Regular cardiac myocyte (primary cell): Measurements from ENCODE around the gene HSPG2. TPM values are rescaled to one million over a fixed set of nuclear protein-coding genes. Genes with fewer than 3 reads are reported as not detected.

Source experiments
- total RNA-seq: library from RNA; depleted of rRNA; stranded (reverse); fragments of >200 nt; gene quantifications from 2 replicates; pipeline ENCODE4 v1.2.3, GENCODE V29; 2014

HSPG2 gene
- total RNA-seq: 158 and 164 TPM in 2 replicates

DNA sequence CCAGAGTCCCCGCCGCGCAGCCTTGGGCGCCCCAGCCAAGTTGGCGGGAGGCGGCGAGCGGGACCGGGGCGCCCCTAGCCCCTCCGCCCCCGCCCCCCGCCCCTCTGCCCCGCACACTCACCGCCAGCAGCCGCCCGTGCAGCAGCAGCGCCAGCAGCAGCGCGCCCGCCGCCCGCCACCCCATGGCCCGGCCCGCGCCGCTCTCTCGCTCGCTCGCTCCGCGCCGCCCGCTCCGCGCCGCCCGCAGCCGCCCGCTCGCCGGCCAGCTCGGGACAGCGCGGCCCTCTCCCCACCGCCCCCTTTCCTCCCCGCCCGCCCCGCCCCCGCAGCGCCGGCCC, at the start of gene HSPG2:
HSPG2 (minus strand) TSS at position 277 of the 338 bp plus-strand sequence; CDS start at position 184, 93 bp downstream.

DNA sequence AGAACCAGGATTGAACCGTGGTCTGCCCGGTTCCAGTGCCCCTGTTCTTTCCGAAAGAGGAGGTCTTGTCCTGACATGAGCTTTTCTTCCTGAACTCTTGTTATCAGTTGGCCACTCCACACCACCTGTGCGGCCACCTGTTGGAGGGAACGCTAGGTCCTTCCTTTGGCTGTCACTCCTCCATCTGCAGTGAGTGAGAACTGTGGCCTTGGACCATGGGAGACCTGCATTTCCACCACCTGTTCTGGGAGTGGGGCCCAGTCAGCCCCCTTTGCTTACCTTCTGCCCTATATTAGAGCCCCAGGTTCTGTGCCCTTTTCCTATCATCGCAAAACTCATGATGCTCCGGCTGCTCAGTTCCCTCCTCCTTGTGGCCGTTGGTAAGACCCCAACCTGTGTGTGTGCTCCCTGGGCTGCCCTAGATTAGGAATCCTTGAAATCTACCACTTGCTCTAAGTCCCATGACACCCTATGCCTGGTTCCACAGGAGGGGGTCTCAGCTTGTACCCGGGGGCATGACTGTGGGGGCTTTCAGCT, 39.7 kb upstream of the HSPG2 start, which contains the start of gene CELA3B:
CELA3B (plus strand) TSS at position 320 of the 537 bp plus-strand sequence; CDS start at position 338, 18 bp downstream.

DNA sequence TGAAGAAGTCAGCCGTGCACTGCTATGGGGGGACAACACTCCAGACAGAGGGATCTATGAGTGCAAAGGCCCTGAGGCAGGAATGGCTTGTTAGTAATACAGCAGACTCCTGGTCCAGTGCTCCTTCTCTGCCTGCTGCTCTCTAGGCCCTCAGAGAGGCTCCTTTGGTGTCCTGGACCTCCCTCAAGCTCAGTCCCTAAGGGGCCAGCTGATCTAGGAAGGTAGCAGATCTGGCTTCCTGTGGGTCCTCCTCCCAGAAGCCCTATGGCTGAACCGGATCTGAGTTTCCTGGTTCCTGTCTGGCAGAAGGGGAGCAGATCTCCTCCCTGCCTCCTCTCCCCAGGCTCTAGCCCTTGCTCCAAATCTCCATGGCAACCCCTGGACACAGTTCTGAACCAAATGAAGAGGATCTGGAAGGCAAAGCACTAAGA, 125.2 kb downstream of the HSPG2 start, which contains the start of gene LDLRAD2:
LDLRAD2 (plus strand) TSS at position 391 of the 431 bp plus-strand sequence. CDS start 187 bp downstream, outside the sequence.

DNA sequence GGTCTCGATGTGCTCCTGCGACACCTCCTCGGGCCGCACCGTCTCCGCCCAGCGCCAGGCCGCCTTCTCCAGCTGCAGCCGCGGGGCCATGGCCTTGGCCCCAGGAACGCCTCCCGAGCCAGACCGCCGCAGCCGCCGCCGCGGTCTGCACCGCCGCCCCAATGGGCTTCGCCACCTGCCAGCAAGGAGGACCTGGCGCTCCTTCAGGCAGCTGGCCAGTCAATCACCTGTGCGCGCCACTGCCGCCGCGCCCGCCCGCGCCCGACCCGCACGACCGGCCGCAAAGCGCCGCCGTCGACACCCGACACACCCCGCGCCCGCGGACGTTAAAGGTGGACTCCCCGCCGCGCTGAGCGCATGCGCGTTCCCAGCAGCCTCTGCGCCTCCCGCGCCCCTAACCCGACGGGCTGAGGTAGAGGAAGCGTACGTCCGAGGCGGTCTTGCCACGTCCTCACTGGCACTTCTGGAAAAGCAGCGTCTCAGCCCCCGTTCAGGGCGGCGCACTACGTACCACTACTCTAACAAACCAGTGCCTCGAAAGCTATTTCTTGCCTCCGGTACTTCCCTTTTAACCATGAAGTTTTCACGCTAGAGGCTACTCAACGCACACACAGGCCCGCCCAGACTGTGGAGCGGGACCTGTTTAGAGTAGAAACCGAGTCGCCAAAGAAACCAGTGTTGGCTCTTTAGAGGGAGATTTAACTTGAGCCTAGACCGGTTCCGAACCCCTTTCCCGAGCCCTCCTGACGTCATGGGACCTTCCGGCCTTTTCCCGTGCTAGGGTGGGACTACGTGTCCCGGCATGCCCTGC, 154.0 kb downstream of the HSPG2 start, which contains the start of gene USP48:
USP48 (minus strand) TSS at position 282 of the 811 bp plus-strand sequence; CDS start at position 90, 192 bp downstream.

Other genes with a start within 250 kb of the HSPG2 start
- gene USP48, start 154.2 kb downstream of the HSPG2 start, total RNA-seq: 36.9 and 43.3 TPM in 2 replicates
- gene LDLRAD2, start 125.0 kb downstream of the HSPG2 start, total RNA-seq: 0.28 TPM in 1 of 2 replicates, not detected in the other
- not detected in 2 replicates for gene CELA3B, start 39.7 kb upstream of the HSPG2 start, total RNA-seq
- gene CELA3A, start 64.3 kb upstream of the HSPG2 start, total RNA-seq: not detected in 2 replicates
- gene CDC42, start 115.4 kb upstream of the HSPG2 start, total RNA-seq: 466 and 585 TPM in 2 replicates
- gene WNT4, start 205.8 kb upstream of the HSPG2 start, total RNA-seq: under 0.01 TPM in 1 of 2 replicates, not detected in the other